C4-2B (cell line): Measurements from ENCODE around the gene HOXB4.

Experiments used
- ZFX ChIP-seq: fragments of 450-650 bp; IDR thresholded peaks from 2 replicates; pipeline ENCODE4 v1.6.1; 2017
- TF ChIP-seq, protein P1 (sequence below): fragments of 450-650 bp; conservative IDR thresholded peaks from 2 replicates; pipeline ENCODE4 v1.5.1; 2017; ENCODE audit warnings: mild to moderate bottlenecking

DNA sequence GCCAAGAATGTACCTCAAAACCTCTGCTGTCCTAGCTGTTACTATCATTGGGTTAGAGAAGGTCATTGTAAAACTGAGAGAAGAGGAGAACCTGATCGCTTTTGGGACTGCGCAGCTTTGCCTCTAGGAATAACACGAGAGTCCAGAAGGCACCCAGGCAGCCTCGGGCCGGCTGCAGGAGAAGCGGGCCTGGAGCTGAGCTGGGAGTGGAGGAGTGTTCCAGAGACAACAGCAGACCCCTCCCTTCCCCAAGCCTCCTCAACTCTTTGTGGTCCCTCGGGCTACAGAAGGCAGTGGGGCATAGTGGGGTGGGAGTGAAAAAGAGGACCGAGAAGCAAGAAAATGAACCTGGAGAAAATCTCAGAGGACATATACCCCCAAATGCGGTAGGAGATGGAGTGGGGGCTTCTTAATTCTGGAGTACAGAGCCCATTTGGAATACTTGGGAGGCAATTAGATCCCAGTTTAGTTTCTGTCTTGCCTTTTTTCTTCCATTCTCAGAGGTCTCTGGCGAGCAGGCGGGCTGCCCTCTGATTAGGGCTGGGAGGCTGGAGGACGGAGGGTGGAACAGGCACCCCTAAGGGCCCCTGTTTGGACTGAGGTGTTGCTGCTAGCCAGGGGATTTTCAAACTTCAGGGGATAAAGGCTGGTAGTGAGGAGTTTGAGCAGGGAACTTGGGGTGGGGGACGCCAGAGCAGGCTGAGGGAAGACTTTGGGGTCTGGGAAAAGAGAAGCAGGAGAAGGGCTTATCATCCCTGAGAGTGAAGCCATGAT, 19.9 kb downstream of the HOXB4 start:
- TF ChIP-seq, protein P1, sequence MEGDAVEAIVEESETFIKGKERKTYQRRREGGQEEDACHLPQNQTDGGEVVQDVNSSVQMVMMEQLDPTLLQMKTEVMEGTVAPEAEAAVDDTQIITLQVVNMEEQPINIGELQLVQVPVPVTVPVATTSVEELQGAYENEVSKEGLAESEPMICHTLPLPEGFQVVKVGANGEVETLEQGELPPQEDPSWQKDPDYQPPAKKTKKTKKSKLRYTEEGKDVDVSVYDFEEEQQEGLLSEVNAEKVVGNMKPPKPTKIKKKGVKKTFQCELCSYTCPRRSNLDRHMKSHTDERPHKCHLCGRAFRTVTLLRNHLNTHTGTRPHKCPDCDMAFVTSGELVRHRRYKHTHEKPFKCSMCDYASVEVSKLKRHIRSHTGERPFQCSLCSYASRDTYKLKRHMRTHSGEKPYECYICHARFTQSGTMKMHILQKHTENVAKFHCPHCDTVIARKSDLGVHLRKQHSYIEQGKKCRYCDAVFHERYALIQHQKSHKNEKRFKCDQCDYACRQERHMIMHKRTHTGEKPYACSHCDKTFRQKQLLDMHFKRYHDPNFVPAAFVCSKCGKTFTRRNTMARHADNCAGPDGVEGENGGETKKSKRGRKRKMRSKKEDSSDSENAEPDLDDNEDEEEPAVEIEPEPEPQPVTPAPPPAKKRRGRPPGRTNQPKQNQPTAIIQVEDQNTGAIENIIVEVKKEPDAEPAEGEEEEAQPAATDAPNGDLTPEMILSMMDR: no peak
- TF ChIP-seq ZFX: no peak
